Fibroblast of skin of scalp (primary cell): Measurements from ENCODE around the gene RAD52.
A peak's percentile ranks its signal among the peaks of the same experiment; 100 is the strongest.
"Not testable (repeated sequence)": the region's sequence is repeated elsewhere in the genome, so short reads cannot be mapped to it uniquely, and the experiment has no call there.

Experiments used
- DNase-seq: peaks from one replicate; pipeline ENCODE4 v3.0.0-alpha.2; 2013

Gene RAD52

DNA sequence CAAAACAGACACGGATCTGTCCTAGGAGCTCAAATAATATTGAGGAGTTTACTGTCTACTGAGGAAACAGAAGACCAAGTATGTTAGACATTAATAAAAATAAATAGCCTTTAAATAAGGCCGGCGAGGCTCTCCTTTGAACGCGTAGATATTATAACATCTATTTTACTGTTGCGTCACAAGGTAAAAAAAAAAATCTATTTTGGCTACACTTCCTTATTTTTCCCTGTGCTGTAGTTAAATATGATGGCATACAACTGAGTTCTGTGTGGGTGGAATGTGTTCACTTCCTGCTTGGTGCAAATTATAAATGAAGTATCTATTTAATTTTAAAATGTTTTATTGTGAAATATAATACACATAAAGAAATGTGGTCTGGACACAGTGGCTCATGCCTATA lies 17.2 kb upstream of the RAD52 start:
- DNase-seq: no peak

DNA sequence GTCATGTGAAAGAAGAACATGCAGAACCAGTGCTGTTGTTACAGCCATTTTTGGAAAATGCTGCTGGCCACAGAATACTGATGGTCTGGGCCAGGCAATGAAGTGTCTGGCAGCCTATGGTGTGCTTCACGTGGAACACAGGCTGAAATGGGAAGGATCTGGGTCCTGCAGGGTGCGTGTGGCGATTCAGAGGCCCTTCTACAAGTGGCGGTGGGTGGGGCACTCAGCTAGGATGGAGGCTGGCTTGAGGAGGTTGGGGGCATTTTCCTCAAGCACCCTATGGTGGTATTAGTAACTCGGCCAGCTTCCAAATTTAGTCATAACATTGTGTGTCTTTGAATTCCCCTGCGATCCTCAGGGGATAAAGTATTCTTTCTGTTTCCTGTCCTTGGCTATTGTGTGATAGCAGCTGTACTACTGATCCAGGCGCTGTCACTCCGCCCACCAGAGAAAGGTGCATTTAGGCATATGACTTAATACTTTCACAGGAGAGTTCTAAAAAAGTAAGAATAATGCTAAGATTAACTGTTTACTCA lies 9.2 kb upstream of the RAD52 start:
- peak; percentile 43 for DNase-seq

DNA sequence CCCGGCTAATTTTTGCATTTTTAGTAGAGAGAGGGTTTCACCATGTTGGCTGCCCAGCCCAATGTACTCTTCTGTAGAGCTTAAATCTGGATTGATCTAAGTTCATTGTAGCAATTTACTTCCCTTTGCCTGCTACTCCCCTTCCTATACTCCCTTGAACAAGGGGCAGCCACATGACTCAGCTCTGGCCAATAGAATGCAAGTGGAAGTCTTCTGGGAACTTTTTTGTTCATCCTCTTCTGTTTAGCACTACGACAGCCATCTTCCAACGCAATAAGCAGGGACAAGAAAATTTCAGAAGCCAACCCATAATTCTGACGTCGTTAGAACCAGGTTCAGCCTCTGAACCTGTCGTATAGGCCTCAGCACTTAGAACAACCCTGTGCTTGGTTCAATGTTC lies 6.4 kb upstream of the RAD52 start:
- DNase-seq: no peak

DNA sequence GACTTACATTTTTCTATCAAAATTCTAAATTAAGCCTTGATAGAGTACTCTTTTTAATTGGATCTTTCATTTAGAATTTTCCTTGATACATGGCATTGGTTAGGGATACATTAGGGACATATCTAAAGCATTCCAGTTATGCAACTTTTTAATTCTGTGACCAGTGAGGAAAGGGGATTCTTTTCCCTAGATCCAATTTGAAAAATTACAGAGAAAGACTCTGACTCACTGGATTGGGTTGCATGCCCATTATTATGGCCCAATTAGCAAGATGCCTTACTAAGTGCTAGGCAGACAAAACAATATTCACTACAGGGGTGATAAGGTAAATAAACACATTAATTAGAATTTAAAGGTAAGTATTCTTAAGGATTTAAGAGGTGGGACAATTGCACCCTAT lies 5.2 kb upstream of the RAD52 start:
- peak; percentile 33 for DNase-seq

DNA sequence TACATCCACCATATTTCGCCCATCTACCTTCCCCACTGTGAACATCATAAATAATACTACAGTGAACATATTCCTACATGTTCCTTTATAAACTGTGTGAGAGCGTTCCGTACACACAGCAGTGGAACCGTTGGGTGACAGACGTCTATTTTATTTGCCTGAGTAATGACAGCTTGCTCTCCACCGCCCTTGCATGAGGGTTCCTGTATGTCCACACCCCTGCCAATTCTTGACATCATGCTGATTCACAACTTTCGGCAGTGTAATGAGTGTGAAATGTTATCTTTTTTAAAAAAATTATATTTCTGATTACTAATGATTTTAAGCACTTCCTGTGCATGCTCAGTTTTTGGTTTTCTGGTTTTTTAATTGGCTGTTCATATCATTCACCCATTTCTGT lies 4.3 kb upstream of the RAD52 start:
- DNase-seq: peak; percentile 77

DNA sequence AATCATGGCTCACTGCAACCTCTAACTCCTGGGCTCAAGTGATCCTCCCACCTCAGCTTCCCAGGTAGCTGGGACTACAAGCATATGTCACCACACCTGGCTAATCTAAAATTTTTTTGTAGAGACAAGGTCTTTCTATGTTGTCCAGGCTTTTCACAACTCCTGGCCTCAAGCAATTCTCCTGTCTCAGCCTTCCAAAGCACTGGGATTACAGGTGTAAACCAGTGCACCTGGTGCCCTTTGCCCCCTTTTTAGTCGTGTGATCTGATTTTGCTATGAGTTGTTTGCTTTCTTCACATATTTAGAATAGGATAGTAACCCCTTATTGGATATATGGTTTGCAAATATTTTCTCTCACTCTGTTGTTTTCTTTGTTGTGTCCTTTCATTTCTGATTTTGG lies 1.7 kb upstream of the RAD52 start:
- DNase-seq: no peak

DNA sequence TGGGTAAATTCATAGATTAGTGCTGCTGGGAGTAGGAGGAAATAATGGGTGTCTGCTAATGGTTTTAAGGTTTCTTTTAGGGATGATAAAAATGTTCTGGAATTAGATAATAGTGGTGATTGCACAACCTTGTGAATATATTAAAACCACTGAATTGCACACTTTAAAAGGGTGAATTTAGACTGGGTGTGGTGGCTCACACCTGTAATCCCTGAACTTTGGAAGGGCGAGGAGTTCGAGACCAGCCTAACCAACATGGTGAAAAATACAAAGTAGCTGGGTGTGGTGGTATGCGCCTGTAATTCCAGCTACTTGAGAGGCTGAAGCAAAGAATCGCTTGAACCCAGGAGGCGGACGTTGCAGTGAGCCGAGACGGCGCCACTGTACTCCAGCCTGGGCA lies 1.3 kb downstream of the RAD52 start:
- no peak for DNase-seq

DNA sequence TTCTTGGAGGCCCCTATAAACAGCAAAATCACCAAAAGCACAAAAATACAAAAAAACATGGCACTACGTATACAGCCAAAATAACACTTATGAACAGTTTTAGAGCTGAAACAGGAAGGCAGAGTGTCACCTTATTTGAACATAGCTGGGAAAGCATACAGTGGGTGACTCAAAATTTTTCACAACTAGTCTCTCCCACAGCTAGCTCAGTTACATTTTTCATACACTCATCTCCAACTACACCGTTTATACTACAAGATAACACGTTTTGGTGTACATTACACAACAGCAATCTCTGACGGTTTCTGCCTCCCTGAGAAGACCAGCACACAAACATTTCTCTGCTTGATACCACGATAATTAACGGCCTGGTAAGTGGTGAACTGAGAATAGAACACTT lies 2.9 kb downstream of the RAD52 start:
- peak; percentile 8 for DNase-seq

DNA sequence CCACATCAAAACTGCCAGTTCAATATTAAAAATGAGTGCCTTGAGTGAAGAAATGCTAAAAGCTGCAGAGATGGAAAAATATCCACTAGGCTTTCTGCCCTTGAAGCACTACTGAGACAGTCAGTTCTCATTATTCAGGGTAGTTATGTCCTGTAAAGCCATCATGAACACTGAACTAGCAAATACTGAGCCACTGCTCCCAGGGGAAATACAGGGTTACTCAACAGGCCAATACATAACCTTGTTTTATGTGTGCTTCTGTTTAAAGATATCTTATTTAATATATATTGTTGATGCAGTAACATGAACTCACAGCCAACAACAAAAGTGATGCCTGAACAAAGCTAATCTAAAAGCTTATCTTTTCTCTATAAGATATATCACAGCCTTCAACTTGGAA lies 3.3 kb downstream of the RAD52 start:
- DNase-seq: peak; percentile 15

DNA sequence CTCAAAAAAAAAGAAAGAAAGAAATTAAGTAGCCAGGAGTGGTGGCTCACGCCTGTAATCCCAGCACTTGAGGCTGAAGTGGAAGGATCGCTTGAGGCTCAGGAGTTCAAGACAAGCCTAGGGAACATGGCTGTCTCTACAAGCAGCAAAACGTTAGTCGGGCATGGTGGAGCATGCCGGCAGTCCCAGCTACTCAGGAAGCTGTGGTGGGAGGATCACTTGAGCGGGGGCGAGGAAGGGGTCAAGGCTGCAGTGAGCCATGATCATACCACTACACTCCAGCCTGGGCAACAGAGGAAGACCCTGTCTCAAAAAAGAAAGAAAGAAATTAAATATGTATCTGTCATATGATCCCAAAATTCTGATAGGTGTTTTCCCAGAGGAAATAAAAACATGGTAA lies 5.3 kb downstream of the RAD52 start:
- DNase-seq: no peak

DNA sequence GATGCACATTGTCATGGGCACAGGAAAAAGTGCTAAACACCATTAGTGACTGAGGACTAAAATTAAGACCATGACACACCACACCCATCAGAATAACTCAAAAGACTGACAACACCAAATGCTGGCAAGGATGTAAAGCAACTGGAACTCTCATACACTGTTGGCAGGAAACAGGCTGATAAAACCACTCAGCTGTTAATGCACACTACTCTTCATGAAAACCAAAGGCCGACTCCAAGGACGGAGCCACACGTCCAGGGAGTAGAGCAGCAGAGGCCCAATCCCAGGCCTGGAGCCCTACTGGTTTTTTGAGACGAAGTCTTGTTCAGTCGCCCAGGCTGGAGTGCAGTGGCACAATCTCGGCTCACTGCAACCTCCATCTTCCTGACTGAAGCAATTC lies 6.4 kb downstream of the RAD52 start:
- DNase-seq: no peak

DNA sequence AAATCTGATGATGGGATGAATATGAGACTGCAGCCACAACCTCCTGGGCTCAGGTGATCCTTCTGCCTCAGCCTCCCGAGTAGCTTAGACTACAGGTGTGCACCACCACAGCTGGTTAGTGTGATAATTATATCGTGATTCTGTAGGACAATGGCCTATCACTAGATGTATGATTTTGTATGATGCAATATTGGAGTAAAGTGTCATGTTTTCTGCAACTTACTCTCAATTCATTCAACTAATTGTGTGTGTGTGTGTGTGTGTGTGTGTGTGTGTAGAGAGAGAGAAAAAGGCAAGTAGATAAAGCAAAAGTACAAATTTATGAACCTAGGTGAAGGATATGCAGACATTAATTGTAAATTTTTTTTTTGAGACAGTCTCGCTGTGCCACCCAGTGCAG lies 10.7 kb downstream of the RAD52 start:
- DNase-seq: no peak

DNA sequence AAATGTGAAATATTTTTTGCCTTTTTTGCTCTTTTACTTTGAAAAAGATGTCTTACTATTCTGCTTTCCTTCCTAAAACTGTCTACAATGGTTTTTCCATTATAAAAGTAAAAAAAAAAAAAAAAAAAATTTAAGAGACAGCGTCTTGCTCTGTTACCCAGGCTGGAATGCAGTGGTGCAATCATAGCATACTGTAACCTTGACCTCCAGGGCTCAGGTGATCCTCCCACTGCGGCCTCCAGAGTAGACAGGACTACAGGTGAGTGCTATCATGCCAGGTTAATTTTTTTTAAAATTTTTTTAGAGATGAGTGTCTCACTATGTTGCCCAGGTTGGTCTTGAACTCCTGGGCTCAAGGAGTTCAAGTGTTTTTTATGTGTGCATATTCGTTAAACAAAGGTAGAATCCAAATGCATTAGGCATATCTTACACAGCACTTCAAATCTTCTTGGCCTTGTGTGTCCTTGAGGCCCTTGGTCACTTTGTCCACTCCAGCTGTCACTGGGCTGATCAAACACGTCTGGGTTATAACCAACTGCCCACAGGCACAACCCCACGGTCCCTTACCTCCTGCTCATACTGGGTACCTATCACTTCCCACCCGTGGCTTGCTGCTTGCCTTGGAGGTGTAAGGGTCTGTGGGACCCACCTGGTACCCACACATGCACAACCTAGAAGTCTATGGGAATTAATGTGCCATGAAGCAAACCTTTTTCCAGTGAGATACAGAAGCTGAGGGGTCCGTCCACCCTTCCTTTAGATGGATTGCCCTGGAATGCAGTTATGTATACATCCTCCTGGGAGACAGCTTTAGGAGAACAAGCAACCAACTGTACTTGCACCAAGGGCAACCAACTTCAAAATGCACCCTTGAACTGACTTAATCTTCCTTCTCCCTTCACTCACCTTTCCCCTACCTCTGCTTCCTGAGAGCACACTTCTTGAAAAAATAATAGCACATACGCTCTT lies 12.8 kb downstream of the RAD52 start:
- DNase-seq: no peak

DNA sequence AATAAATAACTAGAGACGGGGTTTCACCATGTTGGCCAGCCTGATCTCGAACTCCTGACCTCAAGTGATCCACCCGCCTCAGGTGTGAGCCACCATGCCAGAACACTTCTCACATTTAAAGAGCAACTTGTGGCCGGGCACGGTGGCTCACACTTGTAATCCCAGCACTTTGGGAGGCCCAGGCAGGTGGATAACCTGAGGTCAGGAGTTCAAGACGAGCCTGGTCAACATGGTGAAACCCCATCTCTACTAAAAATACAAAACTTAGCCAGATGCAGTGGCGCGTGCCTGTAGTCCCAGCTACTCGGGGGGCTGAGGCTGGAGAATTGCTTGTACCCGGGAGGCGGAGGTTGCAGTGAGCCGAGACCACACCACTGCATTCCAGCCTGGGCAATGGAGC lies 13.6 kb downstream of the RAD52 start:
- DNase-seq: not testable (repeated sequence)

DNA sequence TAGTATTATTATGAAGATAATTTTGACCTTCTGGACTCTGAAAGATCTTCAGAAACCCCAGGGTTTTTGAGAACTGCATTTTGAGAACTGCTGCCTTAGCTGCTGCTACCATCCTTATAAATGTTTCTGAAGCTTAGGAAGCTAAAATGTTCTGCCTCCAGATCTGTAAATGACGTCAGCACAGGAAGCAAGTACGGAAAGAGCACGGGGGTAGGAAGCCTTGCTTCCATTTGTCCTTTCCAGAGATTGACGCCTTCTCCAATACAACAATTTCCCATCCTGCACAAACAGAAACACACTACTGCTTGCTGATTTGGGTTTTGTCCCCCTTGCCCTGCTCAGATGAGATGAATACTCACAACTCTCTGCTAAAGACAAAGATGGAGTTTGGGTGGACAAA lies 17.9 kb downstream of the RAD52 start:
- no peak for DNase-seq

DNA sequence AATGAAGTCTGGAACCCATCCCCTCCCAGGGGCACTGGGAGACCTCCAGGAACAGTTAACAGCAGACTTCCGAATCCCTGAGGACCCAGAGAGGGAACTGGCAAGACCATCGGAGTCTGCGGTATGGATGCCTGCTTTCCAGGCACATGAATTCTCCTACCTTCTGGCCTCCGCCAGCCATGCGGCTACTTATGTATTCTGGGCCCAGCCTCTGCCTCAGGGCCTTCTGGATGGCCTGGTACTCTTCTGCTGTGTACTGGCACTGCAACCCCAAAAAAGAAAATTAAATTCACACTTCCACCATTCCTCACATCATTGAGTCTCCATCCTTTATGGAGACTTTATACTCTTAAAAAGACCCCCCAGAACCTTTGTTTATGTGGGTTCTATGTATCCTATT lies 18.4 kb downstream of the RAD52 start:
- DNase-seq: no peak

DNA sequence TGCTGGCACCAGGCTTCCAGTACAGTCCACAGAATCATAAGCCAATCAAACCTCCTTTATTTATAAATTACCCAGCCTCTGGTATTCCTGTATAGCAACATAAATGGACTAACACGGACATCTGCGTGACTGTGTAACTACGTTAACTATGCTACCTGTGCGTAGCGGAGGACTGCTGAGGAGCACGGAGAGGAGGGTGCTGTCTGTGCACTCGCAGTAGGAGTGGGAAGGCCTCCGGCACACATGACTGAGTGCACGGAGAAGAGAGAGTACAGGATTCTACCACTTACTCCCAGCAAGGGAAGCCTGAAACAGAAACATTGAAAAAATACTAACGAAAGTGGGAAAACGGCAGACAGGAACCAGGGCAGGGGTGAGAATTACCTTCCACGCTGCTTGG lies 22.9 kb downstream of the RAD52 start:
- DNase-seq: no peak

DNA sequence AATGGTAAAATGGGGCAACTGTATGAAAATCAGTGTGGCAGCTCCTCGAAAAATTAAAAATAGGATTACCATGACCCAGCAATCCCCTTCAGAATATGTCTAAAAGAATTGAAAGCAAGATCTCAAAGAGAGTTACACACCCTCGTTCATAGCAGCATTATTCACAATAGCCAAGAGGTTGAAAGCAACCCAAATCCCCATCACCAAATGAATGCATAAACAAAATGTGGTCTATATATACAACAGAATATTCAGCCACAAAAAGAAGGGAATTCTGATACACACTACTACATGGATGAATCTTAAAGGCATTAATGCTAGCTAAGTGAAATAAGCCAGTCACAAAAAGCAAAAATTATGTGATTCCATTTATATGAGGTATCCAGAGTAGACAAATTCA lies 27.2 kb downstream of the RAD52 start:
- DNase-seq: no peak

DNA sequence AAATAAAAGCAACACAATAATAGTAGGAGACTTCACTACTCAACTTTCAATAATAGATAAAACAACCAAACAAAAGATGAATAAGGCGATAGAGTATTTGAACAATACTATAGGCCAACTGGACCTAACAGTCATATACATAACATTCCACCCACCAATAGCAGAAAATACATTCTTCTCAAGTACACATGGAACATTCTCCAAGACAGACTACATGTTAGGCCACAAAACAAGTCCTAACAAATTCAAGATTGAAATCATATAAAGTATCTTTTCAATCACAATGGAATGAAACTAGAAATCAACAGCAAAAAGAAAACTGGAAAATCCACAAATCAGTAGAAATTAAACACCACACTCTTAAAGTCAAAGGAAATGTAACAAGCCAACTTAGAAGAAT lies 28.8 kb downstream of the RAD52 start:
- DNase-seq: no peak

DNA sequence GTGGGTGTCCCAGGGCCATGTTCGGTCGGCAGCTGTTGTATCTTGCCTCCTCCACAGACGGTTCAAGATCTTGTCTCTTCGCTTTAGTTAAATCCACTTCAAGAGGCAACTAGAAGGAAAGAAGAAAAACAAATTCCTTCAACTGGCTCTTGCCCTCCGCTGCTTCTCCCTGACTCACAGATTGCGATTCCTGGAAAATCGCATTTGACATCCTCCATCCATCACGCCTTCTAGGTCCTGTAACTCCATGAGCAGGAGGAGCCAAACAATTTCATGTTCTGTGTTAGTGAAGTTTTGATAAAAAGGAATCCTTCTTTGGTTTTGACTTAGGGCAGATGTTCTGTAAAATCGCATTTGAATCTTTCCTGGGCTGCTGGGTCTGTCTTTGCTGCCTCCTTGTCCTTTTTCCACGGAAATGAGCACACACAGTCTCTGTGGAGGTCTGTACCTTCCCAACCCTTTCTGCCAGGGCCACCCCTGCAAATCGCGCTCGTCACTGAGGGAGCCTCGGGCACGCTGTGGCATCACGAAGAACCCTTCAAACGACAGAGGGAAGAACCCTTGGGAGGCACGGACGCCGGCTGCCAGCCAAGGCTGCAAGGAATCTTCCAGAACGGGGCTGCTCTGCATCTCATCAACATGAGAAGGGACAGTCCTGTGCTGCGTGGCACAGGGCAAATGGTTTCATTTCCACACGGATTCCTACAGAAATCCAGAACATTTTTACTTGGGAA lies 32.6 kb downstream of the RAD52 start:
- DNase-seq: no peak

DNA sequence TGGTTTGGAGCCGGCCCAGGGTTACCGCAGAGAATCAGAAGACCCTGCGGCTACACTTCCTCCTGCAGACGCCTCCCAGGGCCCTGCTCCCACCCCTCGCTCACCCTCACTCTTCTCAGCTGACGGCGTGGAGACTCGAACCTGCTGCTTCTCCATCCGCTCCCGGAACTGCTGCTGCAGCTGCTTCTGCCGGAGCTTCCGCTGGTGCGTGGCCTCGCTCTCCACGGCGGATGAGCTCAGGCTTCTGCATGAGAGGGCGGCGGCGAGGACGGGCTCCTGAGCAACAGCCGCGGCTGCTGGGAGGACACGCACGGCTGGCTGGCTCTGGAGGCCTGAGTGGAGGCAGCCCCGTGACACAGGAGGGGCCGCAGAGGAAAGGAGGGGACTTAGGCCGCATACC lies 33.3 kb downstream of the RAD52 start:
- DNase-seq: no peak

DNA sequence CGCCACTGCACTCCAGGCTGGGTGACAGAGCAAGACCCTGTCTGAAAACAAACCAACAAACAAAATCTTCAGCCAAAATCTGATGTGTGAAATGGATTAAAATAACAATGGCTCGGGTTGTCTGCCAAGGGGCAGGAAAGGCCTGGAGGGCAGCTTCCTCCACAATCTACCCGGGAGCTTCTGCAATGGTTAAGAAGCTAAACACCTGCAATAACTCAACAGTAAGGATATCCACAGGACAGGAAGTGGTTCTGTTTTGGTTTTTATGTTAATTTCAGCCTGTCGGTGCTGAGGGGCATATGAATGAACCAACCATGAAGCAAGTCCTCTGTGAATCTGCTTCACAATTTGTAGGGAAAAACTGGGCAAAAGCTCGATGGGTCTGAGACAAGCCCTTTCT lies 34.4 kb downstream of the RAD52 start:
- no peak for DNase-seq

DNA sequence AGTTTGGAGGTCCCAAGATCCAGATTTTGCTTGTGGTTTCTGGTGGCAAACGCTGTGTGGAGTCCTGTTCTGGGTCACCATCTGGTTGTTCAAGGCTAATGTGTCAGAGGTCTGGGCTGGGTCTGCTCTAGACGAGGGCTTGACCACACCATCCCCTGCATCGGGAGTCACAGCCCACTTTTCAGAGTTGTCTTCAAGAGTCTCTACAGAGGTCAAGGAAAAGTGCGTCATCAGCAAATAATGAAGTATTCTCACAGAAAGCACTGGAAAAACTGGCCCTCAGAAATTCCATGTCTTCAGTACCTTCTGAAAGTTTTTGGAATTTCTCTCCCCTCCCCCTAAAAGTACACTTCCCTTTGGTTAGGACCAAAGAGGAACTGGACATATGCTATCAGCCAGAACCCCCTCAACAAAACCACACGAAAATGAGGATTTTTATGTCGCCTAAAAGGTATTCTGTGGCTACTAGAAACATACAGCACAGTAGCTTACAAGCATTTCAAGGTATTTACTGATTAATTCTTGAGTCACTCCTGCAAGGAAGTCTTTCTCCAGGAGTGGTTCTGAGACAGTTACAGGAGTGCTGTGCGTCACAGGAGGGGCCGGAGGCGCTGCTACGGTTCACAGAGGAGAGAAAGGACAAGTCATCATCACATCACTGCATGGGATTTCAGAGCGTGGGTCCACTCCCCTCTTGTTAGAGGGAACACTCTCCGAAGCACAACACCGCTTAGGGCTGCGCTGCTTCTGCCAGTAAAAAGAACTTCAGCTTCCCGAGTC lies 35.4 kb downstream of the RAD52 start:
- DNase-seq: peak; percentile 14
